Measurements from ENCODE around the gene UNC79.

DNA sequence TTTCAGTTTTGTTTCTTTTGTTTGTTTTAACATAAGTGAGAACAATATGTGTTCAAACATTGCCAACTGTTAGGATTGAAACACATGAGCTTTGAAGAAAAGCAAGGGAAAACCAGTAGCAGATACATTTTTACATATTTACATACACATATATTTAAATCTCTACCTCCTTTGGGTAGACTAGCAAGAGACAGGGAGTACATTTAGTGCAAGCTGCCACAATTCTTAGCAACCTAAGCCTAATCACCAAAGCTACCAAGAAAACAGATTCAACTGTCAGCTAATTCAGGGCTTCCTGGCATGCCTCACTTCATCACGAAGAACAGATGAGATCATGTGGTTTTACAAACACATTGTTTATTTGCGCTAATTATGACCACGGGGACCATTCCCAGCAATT lies 214.5 kb downstream of the UNC79 start:
- TF ChIP-seq POLR2A (IDR thresholded peaks at IDR 0.05; ENCODE audit: low read depth, low read length) (no peak), POLR2AphosphoS5 (IDR thresholded peaks at IDR 0.05; ENCODE audit: low read depth, low read length) (no peak), TAF1 (IDR thresholded peaks at IDR 0.05; ENCODE audit: borderline replicate concordance, low read depth, low read length) (no peak)
